GM19238 (cell line): Measurements from ENCODE around the gene DYSF.

Source experiments
- DNase-seq: peaks from one replicate; pipeline ENCODE4 v3.0.0; 2011; ENCODE audit warnings: low spot score; ENCODE audit not compliant: insufficient read length

The DYSF gene

DNA sequence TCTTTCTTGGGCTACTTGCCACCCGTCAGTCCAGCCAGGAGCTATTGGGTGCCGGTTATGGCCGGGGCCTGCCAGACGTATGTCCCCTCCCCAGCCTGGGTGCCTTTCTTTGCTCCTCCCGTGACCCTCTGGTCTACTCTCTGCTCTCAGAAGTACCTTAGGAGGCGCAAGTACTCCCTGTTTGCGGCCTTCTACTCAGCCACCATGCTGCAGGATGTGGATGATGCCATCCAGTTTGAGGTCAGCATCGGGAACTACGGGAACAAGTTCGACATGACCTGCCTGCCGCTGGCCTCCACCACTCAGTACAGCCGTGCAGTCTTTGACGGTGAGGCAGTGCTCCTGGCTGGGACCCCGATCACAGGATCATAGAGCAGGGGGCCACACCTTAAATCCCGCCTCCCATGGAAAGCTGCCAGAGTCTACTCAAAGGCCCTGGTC lies 99.5 kb downstream of the DYSF start:
- no peak for DNase-seq

DNA sequence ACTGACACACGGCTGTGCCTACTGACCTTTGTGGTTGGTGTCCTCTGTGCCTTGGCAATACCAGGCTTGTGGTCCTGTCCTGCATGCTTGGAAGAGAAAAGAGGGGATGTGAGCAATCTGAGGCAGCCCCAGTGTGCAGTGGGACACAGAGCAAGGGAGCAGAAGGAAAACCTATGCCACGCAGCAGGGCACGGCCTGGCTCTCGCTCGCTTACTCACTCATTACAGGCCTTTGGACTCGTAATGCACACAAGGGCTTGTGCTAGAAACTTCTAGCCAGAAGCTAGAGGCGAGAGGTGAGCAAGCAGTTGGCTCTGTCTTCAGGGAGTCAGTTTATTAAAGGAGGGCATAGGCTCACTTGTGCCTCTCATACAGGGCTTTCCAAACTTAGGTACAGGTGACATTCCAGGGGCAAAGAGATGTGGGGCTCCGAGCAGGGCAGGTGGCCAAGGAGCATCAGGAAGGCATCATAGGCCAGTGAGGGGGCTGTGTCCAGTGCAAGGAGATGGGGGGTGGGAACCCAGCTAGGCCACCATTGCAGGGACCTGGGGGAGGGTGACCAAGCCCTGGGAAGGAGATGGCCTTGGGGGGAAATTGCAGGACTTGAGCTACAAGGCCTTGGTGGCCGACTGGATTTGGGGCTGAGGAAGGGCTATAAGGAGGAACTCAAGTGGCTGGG lies 100.8 kb downstream of the DYSF start:
- no peak for DNase-seq

DNA sequence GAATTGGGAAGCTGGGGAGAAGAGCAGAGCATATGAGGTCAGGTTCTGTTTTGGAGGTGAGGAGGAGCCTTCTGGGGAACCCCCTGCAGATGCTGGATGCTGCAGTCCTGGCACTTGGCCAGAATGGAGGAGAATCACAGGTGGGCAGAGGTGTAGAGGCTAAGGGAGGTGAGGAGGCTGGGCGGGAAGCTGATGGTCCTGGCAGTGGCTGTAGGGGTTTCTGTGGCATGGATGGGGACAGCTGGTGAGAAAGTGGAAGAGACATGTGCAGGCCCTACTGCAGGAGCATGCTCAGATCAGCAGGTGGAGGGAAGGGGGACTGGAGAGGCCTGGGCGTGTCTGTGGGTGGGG lies 101.3 kb downstream of the DYSF start:
- DNase-seq: no peak

DNA sequence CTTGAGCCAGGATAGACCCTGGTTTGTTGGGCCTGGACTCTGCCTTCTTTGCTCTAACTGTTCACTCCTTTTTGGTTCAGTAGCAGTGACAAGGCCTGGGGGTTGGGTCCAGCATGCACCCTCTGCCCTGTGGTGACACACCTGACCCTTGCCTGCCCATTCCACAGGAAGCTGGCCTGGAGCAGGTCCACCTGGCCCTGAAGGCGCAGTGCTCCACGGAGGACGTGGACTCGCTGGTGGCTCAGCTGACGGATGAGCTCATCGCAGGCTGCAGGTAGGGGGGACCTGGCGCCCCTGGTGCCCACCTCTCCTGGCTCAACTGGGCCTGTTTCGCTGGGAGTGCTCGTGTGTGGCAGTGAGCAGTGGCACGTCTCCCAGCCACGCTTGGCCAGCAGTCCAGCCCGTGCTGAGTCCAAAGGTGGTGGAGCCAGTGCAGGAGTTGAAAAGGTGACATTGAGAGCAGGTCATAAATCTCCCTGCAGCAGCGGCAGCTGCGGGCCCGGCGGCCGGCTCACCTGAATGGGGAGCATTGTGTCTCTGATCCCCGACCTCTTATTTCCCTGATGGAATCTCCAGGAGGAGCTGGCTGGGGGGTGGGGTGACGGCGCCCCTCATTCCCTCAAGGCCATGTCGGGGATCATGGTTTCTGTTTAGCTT lies 102.6 kb downstream of the DYSF start:
- DNase-seq: no peak

DNA sequence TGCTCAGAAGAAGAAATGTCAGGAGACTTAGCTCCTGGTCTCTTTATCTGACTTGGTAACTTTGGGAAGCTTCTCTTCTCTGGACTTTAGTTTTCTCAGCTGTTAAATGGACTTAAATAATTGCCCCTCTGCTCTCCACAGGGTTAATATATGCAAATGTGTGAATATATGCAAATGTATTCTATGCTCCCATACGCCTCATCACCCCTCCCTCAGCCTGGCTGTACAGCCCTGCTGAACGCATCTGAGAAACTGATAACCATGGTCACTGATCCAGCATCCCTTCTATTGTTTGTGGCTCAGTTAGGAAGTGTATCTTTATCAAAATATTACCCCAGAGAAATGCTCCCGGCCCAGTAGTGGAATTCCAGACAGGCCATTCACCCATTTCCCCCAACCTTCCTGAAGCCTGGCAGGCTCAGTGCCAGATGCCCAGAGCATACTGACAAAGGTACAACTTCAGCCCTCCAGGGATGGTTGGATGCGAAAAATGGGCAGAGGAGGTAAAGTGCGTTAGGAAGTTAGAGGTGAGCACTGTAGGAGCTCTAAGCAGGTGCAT lies 103.4 kb downstream of the DYSF start:
- DNase-seq: no peak

DNA sequence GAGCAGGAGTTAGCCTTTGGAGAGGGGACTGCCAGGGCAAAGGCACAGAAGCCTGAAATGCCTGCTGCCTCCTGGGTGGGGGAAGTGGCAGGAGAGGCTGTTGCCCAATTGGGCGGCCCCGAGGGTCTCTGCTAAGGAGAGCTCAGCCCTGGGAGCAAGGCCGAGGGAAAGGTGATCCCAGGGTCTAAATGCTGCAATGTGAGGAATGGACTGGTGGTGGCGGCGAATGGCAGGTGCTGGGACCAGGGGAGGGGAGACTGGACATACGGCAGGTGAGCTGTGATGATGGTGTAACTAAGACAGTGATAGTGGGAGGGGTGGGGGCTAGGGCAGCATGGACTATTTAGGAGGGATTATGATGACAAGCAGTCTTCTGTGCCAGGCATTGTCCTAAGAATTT lies 104.0 kb downstream of the DYSF start:
- DNase-seq: no peak

DNA sequence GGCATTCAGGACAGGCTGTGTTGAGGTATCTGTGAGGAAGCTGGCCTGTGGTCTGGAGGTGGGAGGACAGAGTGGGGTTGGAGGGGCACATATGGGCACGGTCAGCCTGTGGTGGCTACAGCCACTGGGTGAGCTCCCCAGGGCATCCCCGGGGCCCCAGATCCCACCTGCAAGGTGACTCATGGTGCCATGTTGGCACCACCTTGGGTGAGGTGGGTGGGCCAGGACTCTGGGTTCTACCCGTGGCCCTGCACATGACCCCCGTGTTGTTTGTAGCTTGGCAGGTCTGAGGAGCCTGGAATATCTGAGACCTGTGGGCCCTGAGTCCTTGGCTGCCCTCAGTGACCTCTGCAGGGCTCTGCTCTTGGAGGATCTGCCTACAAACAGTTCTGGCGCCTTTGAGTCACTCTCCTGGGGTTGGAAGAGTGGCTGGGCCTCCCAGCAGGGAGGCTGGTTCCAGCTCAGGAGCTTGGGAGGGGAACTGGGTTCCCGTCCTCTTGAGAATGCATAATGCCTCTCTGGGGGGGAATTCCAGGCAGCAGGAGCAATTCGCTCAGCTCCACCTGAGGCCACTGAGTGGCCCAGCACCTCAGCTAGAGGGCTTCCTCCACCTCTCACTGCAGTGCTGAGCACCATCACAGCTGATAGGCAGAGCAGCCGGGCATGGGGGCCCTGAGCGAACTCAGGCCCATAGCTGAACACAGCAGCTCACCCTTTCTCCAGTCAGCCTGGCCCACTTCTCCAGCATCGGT lies 105.1 kb downstream of the DYSF start:
- DNase-seq: no peak

DNA sequence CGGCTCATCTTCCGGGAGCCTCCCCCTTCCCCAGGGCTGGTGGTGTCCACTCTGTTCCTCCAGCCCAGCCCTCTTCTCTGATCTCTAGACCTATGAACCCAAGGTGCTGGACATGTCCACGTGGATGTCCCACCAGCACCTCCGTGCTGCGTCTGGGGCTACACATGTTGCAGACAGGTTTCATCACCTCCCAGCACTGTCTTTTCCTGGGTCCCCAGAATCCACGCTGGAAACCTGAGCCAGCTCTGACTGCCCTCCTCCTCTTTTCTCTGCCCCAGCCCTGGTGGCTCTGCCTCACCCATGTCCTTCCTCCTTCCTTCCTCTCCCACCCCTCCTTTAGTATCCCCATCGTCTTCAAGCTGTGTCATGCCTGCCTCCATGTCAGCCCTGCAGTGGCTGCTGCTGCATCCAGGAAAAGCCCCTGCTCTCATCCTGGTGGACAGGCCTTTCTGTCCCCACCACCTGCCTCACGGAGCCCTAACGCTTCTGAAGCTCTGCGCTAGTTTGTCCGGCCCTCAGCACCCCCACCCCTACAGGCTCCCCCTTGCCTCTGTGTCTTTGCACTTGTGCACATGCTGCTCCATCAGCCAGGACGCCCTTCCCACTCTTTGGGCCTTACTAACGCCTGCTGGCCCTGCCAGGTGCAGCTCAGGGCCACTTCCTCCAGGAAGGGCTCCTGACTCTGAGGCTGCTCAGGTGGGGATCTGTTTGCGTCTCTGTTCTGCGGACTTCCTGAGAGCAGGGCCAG lies 105.9 kb downstream of the DYSF start:
- no peak for DNase-seq

DNA sequence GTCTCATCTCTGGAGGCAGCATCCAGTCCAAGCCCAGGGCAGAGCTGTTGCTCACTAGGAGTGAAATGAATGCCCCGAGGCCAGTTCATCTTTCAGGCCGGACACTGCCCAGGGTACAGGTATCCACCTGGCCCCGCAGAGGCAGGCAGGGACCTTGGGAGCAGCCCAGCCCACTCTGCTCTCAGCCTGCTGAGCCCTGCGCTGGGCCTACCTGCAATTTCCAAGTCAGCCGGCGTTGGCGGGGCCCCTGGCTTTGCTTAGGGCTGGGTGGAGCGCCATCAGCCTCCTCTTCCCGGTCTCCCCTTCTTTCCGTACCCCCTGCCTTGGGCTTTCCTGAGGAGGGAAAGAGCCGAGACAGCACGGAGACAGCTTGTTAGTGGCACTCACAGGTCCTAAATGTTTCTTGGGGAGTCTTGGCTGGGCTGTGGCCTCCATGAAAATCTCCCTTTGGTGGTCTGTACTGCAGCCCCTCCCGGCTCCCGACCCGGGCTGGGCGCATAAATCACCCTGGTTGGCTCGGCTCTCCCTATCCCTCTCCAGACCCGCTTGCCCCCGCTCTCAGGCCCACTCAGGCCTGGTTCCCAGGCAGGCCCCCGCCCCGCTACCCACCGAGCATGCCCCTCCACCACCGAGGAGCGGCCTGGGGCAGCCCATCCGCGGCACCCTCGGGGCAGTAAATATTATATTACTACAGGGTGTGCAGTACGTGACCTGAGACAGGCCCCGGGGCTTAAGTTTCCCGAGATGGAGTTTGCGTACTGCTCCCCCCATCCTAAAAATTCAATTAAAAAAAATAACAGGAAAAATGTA lies 106.7 kb downstream of the DYSF start:
- DNase-seq: no peak

DNA sequence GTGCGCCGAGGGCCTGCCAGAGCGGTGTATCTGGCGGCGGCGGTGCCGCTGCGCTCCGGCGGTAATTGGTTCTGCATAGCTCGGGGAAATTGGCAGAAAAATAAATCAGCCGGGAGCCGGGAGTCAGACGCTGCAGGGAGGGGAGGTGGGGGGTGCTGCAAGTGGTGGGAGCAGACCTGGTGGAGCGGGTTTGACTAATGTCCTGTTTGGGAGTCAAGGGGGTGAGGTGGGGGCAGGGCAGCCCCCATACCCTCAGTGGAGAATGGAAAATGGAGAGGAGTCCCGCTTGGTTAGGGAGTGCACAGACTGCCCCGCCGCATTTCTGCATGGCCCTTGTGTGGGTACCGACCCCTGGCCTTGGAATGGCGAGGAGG lies 107.3 kb downstream of the DYSF start:
- no peak for DNase-seq

DNA sequence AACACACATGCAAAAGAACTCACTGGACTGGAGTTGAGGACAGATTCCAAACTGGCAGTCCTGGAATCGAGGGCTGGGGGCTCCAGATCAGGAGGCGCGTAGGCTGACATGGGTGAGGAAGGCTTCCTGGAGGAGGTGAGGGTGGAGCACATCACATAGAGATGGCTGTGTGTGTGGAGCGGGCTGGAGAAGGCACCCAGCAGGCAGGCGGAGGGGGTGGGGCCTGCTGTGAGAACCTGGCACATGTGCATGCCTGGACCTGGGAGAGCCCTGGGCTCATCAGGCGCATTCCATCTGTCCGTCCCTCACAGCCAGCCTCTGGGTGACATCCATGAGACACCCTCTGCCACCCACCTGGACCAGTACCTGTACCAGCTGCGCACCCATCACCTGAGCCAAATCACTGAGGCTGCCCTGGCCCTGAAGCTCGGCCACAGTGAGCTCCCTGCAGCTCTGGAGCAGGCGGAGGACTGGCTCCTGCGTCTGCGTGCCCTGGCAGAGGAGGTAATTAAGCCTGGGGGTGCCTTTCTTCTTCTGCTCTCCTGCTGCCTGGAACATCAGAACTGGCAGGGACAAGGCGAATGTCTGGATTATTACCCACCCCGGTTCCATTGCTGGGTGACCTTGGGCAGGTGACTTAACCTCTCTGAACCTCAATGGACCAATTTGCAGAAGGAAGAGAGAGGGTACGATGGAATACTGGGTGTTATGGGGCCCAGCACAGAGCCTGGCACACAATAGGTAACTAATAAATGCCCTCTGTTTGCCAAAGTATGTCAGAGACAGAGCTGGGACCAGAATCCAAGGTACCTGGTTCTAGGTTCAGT lies 108.3 kb downstream of the DYSF start:
- DNase-seq: no peak

DNA sequence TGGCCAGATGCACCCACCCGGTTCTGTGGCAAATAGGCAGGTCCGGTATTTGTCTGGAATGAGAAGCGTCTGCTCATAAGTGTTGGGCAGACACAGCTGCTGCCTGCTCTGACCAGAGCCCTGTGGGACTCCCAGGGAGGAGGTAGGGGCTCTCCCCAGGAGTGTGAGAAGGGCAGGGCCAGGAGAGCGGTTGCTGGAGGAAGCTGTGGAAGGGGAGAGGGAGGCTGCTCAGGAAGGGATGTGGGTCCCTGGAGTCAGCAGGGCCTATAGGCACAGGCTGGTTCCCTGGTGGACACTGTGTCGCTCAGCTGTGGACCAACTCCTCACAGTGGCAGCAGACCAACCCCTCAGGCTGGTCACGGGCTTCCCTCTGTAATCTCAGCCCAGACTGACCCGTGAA lies 109.2 kb downstream of the DYSF start:
- DNase-seq: no peak

DNA sequence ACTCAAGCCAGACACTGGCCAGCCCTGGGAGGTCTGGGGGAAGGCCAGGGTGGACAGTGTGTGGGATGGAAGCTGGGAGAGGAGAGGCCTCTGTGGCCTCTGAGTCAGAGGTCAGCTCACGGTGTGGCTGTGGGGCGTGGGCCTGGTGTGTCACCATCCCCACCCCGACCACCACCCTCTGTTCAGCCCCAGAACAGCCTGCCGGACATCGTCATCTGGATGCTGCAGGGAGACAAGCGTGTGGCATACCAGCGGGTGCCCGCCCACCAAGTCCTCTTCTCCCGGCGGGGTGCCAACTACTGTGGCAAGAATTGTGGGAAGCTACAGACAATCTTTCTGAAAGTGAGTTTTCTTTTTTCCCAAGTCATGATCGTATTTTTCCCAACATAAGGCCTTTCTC lies 110.5 kb downstream of the DYSF start:
- no peak for DNase-seq

DNA sequence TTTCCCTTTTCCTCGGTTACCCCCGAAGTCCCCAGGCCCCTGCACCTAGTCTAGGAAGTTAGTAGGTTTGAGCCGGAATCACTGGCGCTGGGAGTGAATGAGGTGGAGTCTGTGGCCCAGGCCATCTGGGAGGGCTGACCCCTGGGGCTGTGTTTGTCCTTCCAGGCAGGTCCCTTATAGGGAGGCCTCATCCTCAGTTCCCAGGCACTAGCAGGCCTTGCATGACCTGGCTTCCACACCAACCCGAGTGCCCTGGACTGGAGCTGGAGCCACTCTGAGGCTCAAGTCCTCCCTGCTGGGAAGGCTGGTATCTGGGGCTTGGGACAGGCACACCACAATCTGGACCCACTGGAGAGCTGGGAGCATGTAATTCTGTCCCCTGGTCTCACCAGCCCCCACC lies 111.0 kb downstream of the DYSF start:
- no peak for DNase-seq

DNA sequence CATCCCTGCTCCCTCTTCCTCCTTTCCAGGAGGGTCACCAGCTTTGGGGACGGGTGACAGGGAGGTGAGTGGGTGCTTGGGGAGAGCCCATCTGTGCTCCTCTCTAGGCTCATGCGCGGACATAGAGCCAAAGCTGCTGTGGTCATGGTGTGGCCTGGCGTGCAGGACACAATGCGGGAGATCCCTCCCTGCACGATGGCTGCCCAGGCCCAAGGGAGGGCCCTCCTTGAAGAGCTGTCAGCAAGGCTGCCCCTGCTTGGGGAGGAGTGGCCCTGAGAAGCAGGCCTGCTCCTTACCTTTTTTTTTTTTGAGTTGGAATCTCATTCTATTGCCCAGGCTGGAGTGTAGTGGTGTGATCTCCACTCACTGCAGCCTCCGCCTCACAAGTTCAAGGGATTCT lies 111.4 kb downstream of the DYSF start:
- no peak for DNase-seq

DNA sequence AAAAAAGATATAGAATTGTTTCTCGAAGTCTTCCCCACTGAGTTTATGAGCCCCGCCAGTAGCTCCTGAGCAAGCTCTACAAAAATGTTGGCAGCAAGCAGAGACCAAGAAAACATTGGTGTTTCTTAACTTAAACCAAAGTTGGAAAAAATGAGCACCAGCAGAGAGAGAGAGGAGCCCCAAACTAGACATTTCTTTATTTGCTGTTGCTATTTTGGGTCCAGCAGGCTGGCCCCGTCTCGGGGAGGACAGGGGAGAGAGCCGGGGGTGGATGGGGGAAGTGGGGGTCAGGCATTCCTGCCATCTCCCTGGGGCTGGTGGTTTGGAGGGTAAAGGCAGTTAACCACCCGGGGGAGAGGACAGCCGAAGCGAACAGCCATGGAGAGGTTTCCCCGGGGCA lies 113.0 kb downstream of the DYSF start:
- no peak for DNase-seq

DNA sequence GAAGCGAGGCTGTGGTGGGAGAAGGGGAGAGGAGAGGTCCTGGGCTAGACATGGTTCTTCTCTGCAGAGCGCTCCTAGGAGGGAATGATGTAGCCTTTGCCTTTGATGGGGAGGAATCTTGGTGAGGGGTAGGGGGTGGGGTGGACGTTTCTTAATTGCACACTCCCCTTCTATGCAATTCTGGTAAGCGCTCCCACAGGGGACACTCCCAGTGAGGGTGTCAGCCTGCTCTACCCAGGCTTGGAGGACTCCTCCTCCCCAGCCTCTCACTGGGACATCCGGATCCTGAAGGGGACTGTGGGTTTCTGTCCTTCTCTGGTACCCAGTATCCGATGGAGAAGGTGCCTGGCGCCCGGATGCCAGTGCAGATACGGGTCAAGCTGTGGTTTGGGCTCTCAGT lies 114.3 kb downstream of the DYSF start:
- DNase-seq: no peak

DNA sequence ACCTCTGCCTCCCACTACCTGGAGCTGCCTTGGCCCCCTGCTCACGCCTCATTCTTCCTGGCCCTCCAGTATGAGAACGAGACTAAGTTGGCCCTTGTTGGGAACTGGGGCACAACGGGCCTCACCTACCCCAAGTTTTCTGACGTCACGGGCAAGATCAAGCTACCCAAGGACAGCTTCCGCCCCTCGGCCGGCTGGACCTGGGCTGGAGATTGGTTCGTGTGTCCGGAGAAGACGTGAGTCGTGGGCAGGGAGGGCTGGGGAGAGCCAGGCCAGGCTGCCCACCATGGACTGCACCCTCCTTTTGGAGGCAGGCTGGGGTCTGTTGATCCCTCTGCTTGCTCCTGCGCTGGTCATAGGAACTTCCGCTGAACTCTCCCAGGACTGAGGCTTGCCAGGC lies 114.7 kb downstream of the DYSF start:
- DNase-seq: no peak

DNA sequence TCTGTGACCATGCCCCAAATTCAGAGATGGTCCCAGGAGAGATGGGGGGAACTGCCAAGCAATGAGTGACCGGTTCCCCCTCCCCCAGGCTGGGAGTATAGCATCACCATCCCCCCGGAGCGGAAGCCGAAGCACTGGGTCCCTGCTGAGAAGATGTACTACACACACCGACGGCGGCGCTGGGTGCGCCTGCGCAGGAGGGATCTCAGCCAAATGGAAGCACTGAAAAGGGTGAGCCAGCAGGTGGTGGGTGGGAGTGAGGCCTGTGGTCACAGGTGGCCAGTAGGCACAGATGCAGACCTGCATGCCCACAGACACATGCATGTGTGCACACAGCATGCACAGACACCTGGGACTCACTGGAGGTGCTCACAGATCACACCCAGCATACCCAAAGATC lies 117.2 kb downstream of the DYSF start:
- no peak for DNase-seq

DNA sequence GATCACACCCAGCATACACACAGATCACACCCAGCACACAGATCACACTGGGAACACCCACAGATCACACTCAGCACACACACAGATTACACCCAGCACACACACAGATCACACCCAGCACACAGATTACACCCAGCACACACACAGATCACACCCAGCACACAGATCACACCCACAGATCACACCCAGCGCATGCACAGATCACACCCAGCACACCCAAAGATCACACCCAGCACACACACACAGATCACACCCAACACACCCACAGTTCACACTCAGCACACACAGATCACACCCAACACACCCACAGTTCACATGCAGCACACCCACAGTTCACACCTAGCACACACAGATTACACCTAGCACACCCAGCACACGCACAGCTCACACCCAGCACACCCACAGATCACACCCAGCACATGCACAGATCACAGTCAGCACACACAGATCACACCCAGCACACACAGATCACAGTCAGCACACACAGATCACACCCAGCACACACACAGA lies 117.6 kb downstream of the DYSF start:
- no peak for DNase-seq
